Measurements from ENCODE around the gene PGBD2. TPM values are rescaled to one million over a fixed set of nuclear protein-coding genes. Genes with fewer than 3 reads are reported as not detected.

PGBD2 gene
- total and polyA plus RNA-seq, 2 of the 8 experiments (the other 6 are each of a cell fraction or from before 2014, with no cell fraction given), result 4.5 to 7.7 TPM

DNA sequence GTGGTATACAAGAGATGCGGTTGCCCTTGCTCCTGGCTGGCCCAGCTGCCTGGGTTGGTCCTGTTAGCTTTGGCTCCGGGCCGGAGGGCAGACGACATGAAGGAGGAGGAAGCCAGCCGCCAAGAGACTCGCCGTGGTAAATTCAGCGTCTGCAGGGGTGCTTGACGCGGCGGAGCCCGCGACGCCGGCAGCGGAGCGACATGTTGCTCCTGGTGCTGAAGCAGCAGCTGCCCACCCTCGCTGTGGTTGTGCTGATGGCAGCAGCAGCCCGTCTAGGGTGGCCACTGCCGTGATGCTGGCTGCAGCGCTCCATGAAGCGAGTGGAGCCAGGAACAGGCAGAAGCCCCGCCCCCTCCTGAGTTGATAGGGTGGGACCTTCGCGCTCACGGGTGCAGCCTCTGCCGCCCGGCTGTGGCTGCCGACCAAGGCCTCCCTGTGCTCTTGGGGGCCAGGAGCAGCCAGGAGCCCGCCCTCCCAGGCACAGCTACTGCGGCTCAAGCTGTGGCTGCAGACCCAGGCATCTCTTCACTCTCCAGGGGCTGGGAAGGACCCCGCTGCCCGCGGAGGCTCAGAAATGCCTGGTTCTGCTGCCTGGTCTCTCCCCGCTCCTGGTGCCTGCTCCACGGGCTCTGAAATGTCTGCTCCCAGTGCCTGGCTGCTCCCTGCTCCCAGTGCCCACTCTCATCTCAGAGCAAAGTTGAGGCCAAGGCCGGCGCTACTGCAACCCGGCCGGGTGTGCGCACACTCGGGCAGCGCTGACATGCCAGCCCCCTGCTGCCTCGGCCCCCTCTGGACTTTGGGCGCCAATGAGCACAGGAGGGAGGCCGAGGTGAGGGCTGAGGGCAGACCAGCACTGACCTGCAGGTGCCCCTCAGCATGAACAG lies 42.8 kb upstream of the PGBD2 start (continued):
- TF ChIP-seq, protein P1, sequence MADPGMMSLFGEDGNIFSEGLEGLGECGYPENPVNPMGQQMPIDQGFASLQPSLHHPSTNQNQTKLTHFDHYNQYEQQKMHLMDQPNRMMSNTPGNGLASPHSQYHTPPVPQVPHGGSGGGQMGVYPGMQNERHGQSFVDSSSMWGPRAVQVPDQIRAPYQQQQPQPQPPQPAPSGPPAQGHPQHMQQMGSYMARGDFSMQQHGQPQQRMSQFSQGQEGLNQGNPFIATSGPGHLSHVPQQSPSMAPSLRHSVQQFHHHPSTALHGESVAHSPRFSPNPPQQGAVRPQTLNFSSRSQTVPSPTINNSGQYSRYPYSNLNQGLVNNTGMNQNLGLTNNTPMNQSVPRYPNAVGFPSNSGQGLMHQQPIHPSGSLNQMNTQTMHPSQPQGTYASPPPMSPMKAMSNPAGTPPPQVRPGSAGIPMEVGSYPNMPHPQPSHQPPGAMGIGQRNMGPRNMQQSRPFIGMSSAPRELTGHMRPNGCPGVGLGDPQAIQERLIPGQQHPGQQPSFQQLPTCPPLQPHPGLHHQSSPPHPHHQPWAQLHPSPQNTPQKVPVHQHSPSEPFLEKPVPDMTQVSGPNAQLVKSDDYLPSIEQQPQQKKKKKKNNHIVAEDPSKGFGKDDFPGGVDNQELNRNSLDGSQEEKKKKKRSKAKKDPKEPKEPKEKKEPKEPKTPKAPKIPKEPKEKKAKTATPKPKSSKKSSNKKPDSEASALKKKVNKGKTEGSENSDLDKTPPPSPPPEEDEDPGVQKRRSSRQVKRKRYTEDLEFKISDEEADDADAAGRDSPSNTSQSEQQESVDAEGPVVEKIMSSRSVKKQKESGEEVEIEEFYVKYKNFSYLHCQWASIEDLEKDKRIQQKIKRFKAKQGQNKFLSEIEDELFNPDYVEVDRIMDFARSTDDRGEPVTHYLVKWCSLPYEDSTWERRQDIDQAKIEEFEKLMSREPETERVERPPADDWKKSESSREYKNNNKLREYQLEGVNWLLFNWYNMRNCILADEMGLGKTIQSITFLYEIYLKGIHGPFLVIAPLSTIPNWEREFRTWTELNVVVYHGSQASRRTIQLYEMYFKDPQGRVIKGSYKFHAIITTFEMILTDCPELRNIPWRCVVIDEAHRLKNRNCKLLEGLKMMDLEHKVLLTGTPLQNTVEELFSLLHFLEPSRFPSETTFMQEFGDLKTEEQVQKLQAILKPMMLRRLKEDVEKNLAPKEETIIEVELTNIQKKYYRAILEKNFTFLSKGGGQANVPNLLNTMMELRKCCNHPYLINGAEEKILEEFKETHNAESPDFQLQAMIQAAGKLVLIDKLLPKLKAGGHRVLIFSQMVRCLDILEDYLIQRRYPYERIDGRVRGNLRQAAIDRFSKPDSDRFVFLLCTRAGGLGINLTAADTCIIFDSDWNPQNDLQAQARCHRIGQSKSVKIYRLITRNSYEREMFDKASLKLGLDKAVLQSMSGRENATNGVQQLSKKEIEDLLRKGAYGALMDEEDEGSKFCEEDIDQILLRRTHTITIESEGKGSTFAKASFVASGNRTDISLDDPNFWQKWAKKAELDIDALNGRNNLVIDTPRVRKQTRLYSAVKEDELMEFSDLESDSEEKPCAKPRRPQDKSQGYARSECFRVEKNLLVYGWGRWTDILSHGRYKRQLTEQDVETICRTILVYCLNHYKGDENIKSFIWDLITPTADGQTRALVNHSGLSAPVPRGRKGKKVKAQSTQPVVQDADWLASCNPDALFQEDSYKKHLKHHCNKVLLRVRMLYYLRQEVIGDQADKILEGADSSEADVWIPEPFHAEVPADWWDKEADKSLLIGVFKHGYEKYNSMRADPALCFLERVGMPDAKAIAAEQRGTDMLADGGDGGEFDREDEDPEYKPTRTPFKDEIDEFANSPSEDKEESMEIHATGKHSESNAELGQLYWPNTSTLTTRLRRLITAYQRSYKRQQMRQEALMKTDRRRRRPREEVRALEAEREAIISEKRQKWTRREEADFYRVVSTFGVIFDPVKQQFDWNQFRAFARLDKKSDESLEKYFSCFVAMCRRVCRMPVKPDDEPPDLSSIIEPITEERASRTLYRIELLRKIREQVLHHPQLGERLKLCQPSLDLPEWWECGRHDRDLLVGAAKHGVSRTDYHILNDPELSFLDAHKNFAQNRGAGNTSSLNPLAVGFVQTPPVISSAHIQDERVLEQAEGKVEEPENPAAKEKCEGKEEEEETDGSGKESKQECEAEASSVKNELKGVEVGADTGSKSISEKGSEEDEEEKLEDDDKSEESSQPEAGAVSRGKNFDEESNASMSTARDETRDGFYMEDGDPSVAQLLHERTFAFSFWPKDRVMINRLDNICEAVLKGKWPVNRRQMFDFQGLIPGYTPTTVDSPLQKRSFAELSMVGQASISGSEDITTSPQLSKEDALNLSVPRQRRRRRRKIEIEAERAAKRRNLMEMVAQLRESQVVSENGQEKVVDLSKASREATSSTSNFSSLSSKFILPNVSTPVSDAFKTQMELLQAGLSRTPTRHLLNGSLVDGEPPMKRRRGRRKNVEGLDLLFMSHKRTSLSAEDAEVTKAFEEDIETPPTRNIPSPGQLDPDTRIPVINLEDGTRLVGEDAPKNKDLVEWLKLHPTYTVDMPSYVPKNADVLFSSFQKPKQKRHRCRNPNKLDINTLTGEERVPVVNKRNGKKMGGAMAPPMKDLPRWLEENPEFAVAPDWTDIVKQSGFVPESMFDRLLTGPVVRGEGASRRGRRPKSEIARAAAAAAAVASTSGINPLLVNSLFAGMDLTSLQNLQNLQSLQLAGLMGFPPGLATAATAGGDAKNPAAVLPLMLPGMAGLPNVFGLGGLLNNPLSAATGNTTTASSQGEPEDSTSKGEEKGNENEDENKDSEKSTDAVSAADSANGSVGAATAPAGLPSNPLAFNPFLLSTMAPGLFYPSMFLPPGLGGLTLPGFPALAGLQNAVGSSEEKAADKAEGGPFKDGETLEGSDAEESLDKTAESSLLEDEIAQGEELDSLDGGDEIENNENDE (IDR thresholded peaks at IDR 0.05; ENCODE audit: insufficient replicate concordance, low read length), result no peak
- TF ChIP-seq, protein P2, sequence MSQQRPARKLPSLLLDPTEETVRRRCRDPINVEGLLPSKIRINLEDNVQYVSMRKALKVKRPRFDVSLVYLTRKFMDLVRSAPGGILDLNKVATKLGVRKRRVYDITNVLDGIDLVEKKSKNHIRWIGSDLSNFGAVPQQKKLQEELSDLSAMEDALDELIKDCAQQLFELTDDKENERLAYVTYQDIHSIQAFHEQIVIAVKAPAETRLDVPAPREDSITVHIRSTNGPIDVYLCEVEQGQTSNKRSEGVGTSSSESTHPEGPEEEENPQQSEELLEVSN (IDR thresholded peaks at IDR 0.05), result no peak; the same call in 1 of the 2 replicates
- TF ChIP-seq RAD21 (IDR thresholded peaks at IDR 0.05 in 1 of 2, conservative IDR thresholded peaks at IDR 0.05 in 1 of 2; ENCODE audit: low read depth in 2 of 2, low read length in 2 of 2) (no peak; a peak in 1 of 4 replicates), KDM4A (IDR thresholded peaks at IDR 0.05; ENCODE audit: low read depth, low read length, severe bottlenecking) (peak; percentile 92), CHD1 (IDR thresholded peaks at IDR 0.05; ENCODE audit: low read depth, low read length) (no peak), CBX8 (IDR thresholded peaks at IDR 0.05; ENCODE audit: borderline replicate concordance, low read depth, low read length) (no peak), RFX5 (IDR thresholded peaks at IDR 0.05; ENCODE audit: borderline replicate concordance, low read depth, low read length) (no peak), BCL11A (IDR thresholded peaks at IDR 0.05; ENCODE audit: low read depth in 2 of 2, low read length in 2 of 2) (no peak)
